ENCODE data around the gene APCDD1L.

APCDD1L gene

DNA sequence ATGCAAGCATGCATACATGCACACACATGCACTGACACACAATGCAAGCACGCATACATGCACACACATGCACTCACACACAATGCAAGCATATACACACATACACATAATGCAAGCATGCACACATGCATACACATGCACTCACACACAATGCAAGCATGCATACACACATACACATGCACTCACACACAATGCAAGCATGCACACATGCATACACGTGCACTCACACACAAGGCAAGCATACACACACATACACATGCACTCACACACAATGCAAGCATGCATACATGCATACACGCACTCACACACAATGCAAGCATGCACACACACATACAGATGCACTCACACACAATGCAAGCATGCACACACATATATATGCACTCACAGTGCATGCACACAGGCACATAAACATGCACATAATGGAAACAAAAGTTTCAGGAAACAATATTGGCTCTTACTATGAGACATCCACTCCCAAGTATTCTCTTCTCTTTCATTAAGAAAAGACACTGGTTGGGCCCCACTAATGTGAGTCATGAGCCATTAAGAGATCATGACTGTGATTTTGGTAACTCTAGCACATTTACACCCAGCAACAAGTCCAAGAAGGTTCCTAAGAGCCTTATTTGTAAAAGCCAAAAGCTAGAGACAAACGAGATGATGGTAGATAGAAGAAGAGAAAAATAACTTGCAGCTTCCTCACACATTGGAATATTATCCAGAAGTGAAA is 22.2 kb downstream of the APCDD1L start:
- intact Hi-C loops (cut with DNase I) = no loop called here
- no peak for DNase-seq

GRCh38 chr20:58492074-58492718 is 23.0 kb downstream of the APCDD1L start:
- DNase-seq = no peak
- intact Hi-C loops (cut with DNase I) = no loop called here

DNA sequence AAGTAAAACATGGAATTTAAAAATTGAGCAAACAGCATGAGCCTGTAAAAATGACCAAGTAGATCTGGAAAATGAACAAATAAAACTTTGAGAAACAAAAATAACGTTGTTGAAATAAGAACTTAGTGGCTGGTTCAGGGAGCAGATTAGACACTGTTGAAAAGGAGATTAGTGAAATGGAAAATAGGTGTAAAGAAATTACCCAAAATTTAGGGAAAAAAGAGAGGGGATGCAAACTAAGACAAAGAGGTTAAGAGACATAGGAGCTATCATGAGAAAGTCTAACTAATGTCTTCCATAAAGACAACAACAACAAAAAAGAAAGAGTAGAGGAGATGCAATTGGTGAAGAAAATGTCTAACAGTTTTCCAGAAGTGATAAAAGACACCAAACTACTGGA is 29.0 kb downstream of the APCDD1L start:
- DNase-seq = no peak
- intact Hi-C loops (cut with DNase I) = no loop called here

GRCh38 chr20:58485393-58485792 is 29.8 kb downstream of the APCDD1L start:
- no peak for DNase-seq
- intact Hi-C loops (cut with DNase I) = no loop called here

DNA sequence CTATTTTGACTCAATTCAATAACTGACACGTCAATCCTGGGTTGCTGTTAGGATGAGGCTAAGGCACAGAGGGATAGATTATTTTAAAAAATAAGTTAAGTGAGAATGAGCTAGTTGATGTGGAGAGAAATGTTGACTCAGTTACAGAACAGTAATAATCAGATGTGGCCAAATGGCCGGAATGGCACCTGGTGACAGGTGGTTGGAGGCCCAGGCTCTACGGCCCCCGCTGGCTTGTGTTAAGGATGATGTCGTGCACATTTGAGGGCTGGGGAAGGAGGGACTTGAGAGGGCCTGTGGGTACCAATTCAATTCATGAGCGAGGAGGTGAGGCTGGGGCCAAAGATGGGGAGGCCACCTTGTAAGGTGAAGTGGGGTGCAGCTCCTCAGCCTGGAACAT is 31.7 kb downstream of the APCDD1L start:
- DNase-seq = no peak
- intact Hi-C loops (cut with DNase I) = no loop called here

- no peak for DNase-seq
- intact Hi-C loops (cut with DNase I) = no loop called here
These were observed 32.1 kb downstream of the APCDD1L start for GRCh38 chr20:58483051-58483450.

GRCh38 chr20:58482416-58482815 is 32.8 kb downstream of the APCDD1L start:
- DNase-seq = no peak
- intact Hi-C loops (cut with DNase I) = no loop called here

DNA sequence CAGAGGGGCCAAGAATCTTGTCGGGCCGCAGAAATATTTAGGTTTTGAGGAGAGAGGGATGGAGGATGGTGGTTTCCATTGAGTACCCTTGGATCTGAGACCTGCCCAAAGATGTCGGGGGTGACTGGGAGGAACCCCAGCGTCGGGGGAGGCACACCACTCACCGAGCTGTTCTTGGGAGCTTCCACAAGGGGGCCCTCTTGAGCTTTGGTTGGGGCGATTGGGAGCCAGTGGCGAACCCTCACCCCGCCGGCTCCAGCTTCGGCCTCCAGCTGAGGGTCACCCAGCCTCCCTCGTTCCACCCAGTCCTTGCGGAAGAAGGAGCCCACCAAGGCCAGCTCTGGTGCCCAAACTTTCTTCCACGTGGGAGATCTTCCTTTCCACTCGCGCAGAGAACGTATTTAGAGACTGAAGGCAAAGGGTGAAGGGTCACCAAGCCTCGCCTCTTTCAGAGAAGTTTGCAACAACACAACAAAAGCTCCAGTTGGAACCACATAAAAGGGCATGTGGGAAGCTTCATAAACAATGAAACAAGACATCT is 33.6 kb downstream of the APCDD1L start:
- peak in 3 of 10 donors; percentile 8 to 86 (median 29) for DNase-seq
- intact Hi-C loops (cut with DNase I) = no loop called here

- no peak for DNase-seq
- intact Hi-C loops (cut with DNase I) = no loop called here
These were observed 34.5 kb downstream of the APCDD1L start for GRCh38 chr20:58480551-58481336.

DNA sequence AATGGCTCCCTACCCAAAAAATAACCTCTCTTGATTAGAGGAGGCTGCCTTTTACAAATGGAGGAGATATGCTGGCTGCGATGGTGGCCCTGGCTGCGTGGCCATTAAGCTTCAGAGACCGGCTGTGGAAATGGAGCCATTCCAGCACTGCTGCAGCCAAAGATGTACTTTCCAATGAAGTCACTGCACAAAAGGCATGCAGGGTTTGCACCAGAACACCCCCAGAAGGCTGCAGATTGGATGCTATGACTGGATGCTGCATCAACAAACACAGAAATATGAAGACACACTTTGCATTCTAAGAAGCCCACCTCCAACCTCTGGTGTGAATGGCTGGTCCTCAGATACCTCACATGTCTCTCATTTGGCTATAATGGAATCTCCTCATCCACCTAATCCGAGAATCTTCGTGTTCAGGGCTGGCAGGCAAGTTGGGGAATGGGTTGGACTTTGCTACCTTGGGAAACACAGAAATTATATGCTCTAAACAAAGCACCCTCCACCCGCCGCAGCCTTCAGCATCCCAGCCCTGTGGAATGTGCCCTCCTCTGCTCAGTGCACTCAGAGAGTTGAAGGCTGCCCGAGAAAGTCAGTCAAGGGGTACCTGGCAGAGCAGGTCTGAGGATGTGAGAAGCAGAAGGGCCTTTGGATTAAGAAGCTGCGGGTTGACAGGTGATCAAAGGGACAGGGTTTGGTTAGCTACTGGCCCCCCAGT is 35.3 kb downstream of the APCDD1L start:
- no peak for DNase-seq
- intact Hi-C loops (cut with DNase I) = no loop called here

- DNase-seq = no peak
- intact Hi-C loops (cut with DNase I) = no loop called here
These were observed 36.9 kb downstream of the APCDD1L start for GRCh38 chr20:58478141-58478805.

GRCh38 chr20:58475466-58475865 is 39.7 kb downstream of the APCDD1L start:
- intact Hi-C loops (cut with DNase I) = no loop called here
- DNase-seq = no peak

GRCh38 chr20:58473453-58474425 is 41.5 kb downstream of the APCDD1L start:
- no peak for DNase-seq
- intact Hi-C loops (cut with DNase I) = no loop called here

- intact Hi-C loops (cut with DNase I) = no loop called here
- DNase-seq = no peak
These were observed 42.8 kb downstream of the APCDD1L start for GRCh38 chr20:58472273-58473018.

GRCh38 chr20:58471193-58472164 is 43.7 kb downstream of the APCDD1L start:
- intact Hi-C loops (cut with DNase I) = no loop called here
- DNase-seq = no peak

DNA sequence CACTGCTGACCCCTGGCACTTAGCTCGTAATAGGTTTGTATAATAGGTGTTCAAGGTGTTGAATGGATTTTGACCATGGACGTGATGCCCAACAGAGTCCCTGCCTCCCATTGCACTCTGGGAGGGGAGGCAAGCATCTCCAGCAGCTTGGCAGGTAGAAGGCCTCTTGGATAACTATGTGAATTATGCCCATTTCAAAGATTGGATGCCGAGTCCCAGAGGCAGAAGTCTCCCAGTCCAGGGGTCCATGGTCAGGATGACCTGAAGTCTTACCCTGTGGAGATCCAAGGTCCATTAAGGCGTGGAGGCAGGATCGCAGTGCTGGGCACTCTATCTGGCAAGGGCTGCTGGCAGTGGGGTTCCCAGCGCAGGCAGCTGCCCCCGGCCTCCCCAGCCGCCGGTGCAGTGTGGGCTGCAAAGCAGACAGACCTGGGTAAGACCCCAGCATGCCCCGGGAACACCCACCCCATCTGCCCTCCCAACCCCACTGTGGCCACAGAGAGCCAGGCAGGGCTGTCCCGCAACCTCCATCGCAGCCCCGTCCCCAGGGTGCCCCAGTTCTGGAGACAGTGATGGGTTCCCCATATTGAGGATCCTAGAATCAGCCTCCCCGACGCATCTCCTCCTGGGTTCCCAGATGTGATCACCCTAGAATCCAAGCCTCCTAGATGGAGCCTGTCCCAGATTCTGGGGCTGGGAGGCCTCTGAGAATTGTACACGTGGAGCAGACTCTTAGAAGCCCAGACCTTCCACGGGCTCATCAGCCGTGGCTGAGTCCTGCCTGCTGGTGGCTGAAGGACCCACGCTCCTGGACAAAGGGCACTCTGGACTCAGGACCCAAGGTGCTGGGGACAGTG is 44.6 kb downstream of the APCDD1L start:
- DNase-seq = no peak
- intact Hi-C loops (cut with DNase I) = no loop called here
